Epidermal melanocyte (primary cell): Measurements from ENCODE around the gene PLEKHO1.

ENCODE experiments used
- DNase-seq: peaks from one replicate; pipeline ENCODE4 v3.0.0; 2011; ENCODE audit warnings: low spot score; ENCODE audit not compliant: insufficient read length

Gene PLEKHO1

GRCh38 chr1:150150133-150151021 is 661 bp downstream of the PLEKHO1 start:
- DNase-seq, result no peak

DNA sequence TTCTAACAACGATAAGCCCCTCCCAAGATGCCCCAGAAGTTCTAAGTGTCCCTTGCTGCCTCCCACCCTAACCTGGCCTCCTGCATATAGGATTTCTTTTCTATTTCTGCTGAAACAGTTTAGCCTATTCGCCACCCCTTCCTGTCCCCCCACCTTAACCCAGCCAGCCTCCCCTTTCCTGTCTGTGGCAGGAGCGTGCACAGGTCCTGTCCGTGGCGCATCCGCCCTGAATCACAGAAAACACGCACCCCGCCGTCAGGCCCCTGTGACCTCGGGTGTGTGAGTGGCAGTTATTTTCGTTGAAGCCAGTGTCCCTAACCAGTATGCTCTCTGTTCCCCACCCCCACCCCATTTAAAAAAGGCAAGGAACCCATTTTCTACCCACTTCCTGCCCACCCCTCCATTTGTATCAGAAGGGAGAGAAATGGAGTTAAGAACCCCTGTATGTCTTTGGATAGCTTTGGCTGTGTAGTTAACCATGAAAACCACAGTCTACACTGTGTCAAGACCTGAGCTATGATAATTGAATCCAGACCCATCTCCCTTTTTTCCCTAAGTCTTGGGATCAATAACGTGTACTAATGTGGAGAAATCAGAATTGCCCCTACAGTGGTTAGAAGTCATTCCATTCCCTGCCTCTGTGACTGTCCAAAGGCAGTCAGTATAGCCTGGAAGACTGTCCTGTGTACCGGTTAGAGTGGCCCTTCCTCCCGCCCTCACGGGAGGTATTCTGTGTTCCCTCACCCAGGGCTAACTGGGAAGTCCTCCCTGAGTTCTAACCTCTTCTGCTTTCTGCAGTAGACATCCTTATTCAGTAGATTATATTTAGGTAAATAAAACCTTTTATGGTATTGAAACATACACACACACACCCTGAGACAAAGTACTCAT is 1.8 kb downstream of the PLEKHO1 start:
- DNase-seq, result no peak

DNA sequence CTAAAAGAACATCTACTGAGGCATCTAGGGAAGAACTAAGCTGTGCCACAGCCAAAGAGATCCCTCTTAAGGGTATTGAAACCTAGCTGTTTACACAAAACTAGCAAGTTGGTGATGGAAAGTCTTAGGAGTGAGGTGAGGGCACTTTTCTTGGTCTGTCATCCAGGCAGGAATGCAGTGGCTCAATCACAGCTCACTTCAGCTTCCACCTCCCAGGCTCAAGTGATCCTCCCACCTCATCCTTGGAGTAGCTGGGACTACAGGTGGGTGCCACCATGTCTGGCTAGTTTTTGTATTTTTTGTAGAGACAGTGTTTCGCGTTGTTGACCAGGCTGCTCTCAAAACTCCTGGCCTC is 2.4 kb downstream of the PLEKHO1 start:
- no peak for DNase-seq

DNA sequence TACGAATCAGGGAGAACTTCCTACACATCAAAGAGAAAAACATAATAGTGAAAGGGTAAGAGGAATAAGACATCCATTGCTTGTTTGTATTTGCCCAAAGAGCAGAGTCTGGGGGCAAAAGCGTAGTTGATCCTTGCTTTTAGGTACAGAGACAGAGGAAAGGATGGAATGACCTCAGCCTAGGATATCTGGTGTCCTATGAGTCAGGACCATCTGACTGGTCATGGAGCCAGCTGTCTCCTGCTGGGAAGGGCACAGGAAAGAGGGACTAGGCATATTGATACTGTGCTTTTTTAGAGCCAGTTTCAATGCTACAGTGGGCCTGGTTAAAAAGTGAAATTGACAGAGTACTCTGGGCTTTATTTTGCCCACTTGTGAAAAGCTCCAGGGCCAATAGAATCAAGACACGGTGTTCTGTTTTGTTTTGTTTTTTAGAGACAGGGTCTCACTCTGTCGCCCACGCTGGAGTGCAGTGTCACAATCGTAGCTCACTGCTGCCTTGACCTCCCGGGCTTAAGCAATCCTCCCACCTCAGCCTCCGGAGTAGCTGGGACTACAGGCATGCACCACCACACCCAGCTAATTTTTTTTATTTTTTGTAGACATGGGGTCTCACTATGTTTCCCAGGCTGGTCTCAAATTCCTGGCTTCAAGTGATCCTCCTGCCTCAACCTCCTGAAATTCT is 3.2 kb downstream of the PLEKHO1 start:
- DNase-seq, result no peak

GRCh38 chr1:150154143-150154542 is 4.4 kb downstream of the PLEKHO1 start:
- DNase-seq, result no peak

GRCh38 chr1:150155413-150156071 is 5.8 kb downstream of the PLEKHO1 start:
- no peak for DNase-seq

DNA sequence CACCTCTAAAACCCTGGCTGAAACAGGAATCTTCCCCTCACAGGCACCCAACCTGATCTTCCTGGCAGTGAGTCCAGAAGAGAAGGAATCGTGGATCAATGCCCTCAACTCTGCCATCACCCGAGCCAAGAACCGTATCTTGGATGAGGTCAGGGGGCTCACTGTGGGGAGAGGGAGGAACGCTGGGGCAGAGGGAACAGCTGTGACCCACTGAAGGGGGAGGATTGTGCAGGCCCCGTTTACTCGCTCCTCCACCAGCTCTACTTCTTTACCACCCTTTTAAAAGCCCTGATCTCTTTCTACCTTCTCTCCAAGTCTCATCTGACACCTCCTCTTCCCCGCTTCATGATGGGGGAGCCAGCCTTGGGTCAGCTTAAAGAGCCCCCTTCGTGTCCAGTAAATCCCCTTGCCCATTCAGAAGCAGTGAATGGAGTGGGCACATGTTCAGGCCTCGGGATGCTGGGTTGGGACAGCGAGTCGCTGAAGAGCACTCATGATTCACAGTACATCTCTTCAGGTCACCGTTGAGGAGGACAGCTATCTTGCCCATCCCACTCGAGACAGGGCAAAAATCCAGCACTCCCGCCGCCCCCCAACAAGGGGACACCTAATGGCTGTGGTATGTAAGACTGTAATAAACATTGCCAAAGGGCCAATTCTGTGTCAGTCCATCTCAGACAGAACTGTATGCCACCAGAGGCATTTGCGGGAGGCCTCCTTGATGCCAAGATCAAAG is 7.3 kb downstream of the PLEKHO1 start:
- no peak for DNase-seq

DNA sequence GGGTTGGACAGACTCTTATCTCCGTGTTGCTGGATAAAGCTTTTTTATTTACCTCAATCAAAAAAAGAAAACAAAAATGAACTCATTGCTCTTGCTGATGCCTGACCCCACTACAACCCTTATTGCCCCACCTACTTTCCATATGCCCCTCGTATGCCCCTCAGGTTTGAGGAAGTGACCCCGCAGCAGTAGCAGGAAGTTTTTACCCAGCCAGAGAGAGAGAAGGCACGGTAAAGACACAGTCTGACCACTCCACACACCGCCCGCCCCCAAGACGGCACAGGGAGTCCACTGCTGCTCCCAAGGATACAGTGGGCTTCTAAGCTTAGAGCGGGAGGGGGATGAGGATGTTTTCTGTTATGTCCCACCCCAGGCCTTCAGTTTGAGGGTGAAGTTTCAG is 9.8 kb downstream of the PLEKHO1 start:
- DNase-seq, result no peak

DNA sequence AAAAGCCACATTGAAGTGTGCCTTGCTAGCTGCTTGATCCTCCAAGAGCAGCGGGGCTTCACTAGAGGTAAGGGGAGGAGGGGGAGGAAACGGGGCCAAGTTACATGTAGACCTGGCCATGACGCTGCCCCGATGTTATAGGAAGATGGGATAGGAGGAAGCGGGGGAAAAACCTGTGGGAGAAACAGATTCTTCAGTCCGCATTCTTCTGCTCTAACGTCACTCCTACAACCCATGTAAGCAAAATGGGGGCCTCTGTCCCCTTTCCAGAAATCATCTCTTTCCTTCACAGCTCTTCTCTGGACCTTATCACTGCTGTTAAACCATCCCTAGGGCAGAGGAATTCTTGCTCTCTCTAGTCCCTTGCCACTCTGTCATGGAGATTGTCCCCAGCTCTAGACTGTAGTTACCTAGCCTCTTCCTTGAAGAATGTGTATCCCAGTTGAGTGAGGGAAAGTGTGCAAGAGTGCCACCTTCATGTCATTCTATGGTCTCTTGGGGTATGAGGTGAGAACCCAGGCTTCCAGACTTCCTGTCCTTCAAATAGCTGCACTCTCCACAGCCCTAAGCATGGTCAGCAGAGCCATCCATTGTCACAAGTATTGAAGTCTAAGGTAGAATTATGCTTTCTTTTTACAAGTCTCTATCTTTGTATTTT is 11.4 kb downstream of the PLEKHO1 start:
- no peak for DNase-seq

- no peak for DNase-seq
Observed at GRCh38 chr1:150161747-150162581, 12.2 kb downstream of the PLEKHO1 start.

DNA sequence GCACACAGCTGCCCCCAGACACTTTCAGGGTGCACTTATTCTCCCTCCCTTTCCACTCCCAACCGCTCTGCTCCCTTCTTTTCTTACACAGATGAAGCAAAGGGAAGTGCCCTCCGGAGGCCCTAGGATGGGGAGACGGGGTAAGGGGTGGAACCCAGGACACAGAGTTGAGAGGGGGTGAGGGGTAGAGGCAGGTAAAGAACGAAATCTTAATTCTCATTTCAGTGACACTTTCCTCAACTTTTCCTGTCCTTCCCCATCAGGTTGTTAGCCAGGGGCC is 12.8 kb downstream of the PLEKHO1 start:
- no peak for DNase-seq

DNA sequence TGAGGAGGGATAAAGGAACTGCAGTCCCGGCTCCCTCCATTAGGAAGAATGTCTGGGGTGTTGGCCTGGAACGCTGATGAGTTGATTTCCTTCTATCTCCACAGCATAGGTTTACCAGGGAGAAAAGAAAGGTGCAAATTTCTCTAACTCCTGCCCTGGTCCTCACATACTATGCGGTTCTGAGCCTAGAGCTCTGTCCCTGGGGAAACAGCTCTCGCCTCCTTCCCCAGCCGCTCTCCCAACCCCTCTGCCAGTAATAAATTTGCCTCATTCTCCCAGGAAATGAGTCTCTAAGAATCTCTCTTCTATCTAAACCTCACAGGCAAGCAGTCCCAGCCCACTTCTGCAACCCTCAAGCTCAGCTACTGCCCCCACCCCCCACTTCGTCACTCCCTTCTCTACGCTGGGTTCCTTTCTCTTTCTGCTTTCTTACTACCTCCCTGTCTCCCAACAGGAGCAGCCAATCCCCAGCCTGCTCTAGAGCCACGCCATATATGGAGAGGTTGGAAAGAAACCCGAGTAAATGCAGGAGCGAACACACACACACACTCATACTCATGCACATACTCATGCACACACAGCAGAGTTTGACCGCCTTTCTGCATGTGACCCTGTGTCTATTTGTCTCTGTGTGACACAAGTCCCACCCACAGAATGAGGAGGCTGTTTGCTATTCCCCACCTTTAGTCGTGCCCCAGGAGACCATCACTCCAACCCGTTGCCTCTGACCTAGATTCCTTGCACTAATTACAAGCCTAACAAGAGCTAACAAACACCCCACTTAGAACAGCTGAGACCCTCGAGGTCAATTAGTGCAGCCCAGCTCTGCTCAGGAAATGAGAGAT is 13.4 kb downstream of the PLEKHO1 start:
- peak; percentile 96 for DNase-seq

- DNase-seq, result no peak
Observed at GRCh38 chr1:150164224-150164623, 14.5 kb downstream of the PLEKHO1 start.

- no peak for DNase-seq
Observed at GRCh38 chr1:150164779-150165178, 15.1 kb downstream of the PLEKHO1 start.

DNA sequence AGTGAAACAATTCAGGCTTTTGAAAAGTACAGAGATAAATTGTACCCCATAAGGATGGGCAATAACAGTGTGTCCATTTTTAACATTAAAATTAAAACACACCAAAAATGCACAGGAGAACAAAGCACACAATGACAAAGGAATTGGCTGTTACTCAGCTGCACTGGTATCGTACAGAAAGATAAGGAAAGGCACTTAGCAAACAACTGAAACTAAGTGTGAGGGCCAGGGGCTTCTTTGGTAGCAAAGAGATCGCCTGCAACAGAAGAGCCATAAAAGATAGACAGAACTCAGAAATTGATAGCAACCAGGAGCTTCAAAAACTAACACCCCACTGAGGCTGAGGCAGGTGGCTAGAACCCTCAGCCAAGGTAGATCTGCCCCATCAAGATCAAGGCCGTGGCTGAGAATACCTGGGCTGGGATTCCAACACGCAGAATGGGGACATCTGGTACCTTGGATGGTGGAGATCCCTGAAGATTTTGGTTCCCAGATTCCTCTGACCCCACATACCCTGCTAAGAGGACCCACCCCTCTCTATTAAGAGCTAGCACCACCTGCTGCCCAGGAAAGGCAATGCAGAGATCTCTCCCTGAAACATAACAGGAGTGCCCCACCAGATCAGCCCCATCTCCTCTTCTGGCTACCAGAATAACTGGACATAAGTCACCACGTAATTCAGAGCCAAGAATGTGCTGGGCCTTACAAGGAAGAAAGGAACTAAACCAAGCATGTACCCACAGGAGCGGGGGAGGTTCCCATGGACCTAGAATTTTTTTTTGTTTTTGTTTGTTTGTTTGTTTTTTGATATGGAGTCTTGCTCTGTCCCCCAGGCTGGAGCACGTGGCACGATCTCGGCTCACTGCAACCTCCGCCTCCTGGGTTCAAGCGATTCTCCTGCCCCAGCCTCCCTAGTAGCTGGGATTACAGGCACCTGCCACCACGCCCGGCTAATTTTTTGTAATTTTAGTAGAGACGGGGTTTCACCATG is 16.2 kb downstream of the PLEKHO1 start:
- no peak for DNase-seq

GRCh38 chr1:150168960-150169601 is 19.4 kb downstream of the PLEKHO1 start:
- peak; percentile 59 for DNase-seq

GRCh38 chr1:150171801-150172200 is 22.1 kb downstream of the PLEKHO1 start:
- no peak for DNase-seq
